Cardiac muscle cell (in vitro differentiated cells and primary cell): Measurements from ENCODE around the gene NLRC3. TPM values are rescaled to one million over a fixed set of nuclear protein-coding genes. Genes with fewer than 3 reads are reported as not detected.
"Not testable (repeated sequence)": the region's sequence is repeated elsewhere in the genome, so short reads cannot be mapped to it uniquely, and the experiment has no call there.

Experiments
- DNase-seq, 2 donors: peaks; one replicate each; pipeline versions ENCODE4 v3.0.0 to v3.0.0-alpha.2; 2010 to 2017; ENCODE audit warnings: low read depth in 1 of 2, low spot score in 1 of 2
- H3K27ac ChIP-seq: fragments of 200-600 bp; sonication (generic); 2 replicates; pipeline ENCODE4 v1.5.1; 2016
- H3K27me3 ChIP-seq: fragments of 200-600 bp; sonication (generic); 2 replicates; pipeline ENCODE4 v1.6.0; 2016; ENCODE audit warnings: control low read depth
- H3K36me3 ChIP-seq: fragments of 200-600 bp; sonication (generic); 2 replicates; pipeline ENCODE4 v1.5.1; 2016; ENCODE audit warnings: control low read depth
- H3K4me1 ChIP-seq: fragments of 200-600 bp; sonication (generic); 2 replicates; pipeline ENCODE4 v1.8.1; 2017; ENCODE audit warnings: low read depth, mild to moderate bottlenecking, mixed run types
- H3K4me3 ChIP-seq: fragments of 200-600 bp; sonication (generic); 2 replicates; pipeline ENCODE4 v1.5.1; 2016; ENCODE audit warnings: mild to moderate bottlenecking
- H3K9me3 ChIP-seq: fragments of 200-600 bp; sonication (generic); 2 replicates; pipeline ENCODE4 v1.5.1; 2017; ENCODE audit warnings: low read depth, mild to moderate bottlenecking, control low read depth
- CTCF ChIP-seq: IDR thresholded peaks from 2 replicates; pipeline ENCODE4 v1.5.1; 2012; ENCODE audit warnings: low read depth, mild to moderate bottlenecking, low read length
- polyA plus RNA-seq: library from polyadenylated mRNA; unstranded; fragments of >200 nt; fragmentation: Nextera tagmentation; extraction: Ambion mirVana; gene quantifications from 2 replicates; pipeline ENCODE4 v1.2.1, GENCODE V29; 2016
- total RNA-seq: library from RNA; depleted of rRNA; stranded (reverse); fragments of >200 nt; gene quantifications from 2 replicates; pipeline ENCODE4 v1.2.3, GENCODE V29; 2016

The NLRC3 gene
- total and polyA plus RNA-seq, 2 experiments from 2014 or later: 0.09 to 0.61 TPM

DNA sequence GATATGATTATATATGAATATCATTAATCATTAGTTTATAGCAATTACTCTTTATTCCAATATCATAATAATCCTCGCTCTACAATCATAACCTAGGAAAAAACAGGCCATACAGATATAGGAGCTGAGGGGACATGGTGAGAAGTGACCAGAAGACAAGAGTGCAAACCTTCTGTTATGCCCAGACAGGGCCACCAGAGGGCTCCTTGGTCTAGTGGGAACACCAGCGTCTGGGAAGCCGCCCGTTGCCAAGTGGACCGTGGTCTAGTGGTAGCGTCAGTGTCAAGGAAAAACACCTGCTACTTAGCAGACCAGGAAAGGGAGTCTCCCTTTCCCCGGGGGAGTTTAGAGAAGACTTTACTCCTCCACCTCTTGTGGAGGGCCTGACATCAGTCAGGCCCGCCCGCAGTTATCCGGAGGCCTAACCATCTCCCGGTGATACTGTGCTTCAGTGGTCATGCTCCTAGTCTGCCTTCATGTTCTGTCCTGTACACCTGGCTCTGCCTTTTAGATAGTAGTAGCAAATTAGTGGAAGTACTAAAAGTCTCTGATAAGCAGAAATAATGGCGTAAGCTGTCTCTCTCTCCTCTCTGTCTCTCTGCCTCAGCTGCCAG, 49.9 kb downstream of the NLRC3 start:
- H3K36me3 ChIP-seq: peaks cover 41% of the 10 kb centered on the region
- TF ChIP-seq CTCF: peak; percentile 60
- not testable (repeated sequence) for H3K4me1 ChIP-seq, H3K27me3 ChIP-seq, H3K9me3 ChIP-seq, H3K4me3 ChIP-seq, H3K27ac ChIP-seq
- peak; percentile 42 to 77 for DNase-seq

DNA sequence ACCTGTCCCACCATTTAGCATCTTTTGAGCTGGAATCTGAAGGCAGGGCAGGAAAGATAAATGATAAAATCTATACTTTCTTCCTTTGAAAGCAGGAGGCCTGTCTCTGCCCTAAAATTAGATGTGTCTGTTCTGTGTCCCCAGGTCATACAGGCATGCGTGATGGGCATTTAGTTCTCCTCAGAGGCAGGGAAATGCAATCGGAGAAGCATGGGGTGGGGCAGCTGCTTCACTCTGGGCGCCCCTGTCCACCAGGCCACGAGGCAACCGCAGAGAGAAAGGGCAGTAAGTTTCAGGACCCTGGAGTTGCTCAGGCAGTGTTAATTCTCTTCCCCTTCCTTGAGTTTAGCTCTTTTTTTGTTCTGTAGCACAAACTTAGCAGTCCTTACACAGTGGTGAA, 51.3 kb downstream of the NLRC3 start:
- H3K4me3 ChIP-seq: no peak overlapping the region
- DNase-seq: no peak
- no peak overlapping the region for H3K27ac ChIP-seq
- no peak for TF ChIP-seq CTCF
- no peaks in the 10 kb centered on the region for H3K4me1 ChIP-seq
- H3K9me3 ChIP-seq: no peaks in the 10 kb centered on the region
- peaks cover 41% of the 10 kb centered on the region for H3K36me3 ChIP-seq
- no peaks in the 10 kb centered on the region for H3K27me3 ChIP-seq

DNA sequence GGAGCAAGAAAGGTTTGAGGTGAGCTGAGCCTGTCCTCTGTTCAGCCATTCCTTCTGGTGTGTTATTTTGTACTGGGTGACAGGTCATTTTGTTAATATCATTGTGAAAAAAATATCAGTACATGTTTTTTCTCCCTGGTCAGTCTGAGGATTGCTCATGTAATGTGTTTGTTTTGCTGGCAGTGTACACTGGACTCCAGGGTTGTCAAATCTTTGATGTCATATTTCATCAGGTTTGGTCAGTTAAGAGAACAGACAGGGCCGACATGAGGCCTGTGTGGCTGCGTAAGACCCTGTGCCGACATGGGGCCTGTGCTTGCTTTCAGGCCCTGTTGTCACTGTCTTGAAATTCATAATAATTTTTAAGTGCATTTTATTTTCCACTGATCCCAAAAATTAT, 53.9 kb downstream of the NLRC3 start:
- H3K4me1 ChIP-seq: no peaks in the 10 kb centered on the region
- no peaks in the 10 kb centered on the region for H3K9me3 ChIP-seq
- no peak overlapping the region for H3K27ac ChIP-seq
- no peaks in the 10 kb centered on the region for H3K27me3 ChIP-seq
- no peak for TF ChIP-seq CTCF
- peaks cover 34% of the 10 kb centered on the region for H3K36me3 ChIP-seq
- H3K4me3 ChIP-seq: no peak overlapping the region
- no peak for DNase-seq

- no peaks in the 10 kb centered on the region for H3K9me3 ChIP-seq
- TF ChIP-seq CTCF: no peak
- no peak overlapping the region for H3K27ac ChIP-seq
- H3K27me3 ChIP-seq: no peaks in the 10 kb centered on the region
- H3K4me3 ChIP-seq: no peak overlapping the region
- H3K4me1 ChIP-seq: no peaks in the 10 kb centered on the region
- H3K36me3 ChIP-seq: peaks cover 43% of the 10 kb centered on the region
- DNase-seq: no peak
Measured at GRCh38 chr16:3520841-3521240, 56.4 kb downstream of the NLRC3 start.

- H3K36me3 ChIP-seq: peaks cover 47% of the 10 kb centered on the region
- no peaks in the 10 kb centered on the region for H3K9me3 ChIP-seq
- H3K4me3 ChIP-seq: no peak overlapping the region
- no peak overlapping the region for H3K27ac ChIP-seq
- DNase-seq: no peak
- no peaks in the 10 kb centered on the region for H3K4me1 ChIP-seq
- no peak for TF ChIP-seq CTCF
- H3K27me3 ChIP-seq: no peaks in the 10 kb centered on the region
Measured at GRCh38 chr16:3520413-3520812, 56.8 kb downstream of the NLRC3 start.
